Prostate gland (tissue), 2 donors: ENCODE results near the gene EGR2. TPM values are rescaled to one million over a fixed set of nuclear protein-coding genes. Genes with fewer than 3 reads are reported as not detected.
A peak's percentile ranks its signal among the peaks of the same experiment; 100 is the strongest.

Experiments used
- DNase-seq: peaks from one replicate; pipeline ENCODE4 v3.0.0-alpha.2; 2019; ENCODE audit warnings: low spot score
- H3K27ac ChIP-seq, 2 donors: fragments of 200-600 bp; sonication (generic); 2 replicates each; pipeline ENCODE4 v1.5.1; 2017 to 2019
- H3K27me3 ChIP-seq: fragments of 200-600 bp; sonication (generic); replicated peaks from 2 replicates; pipeline ENCODE4 v1.5.1; 2019; ENCODE audit not compliant: insufficient read depth
- H3K36me3 ChIP-seq, 2 donors: fragments of 200-600 bp; sonication (generic); 1 replicate in 1 of 2; 2 replicates in 1 of 2; pipeline versions ENCODE4 v1.5.1 to v1.8.1; 2017 to 2019
- H3K4me1 ChIP-seq: fragments of 200-600 bp; sonication (generic); replicated peaks from 2 replicates; pipeline ENCODE4 v1.5.1; 2019
- H3K4me3 ChIP-seq, 2 donors: fragments of 200-600 bp; sonication (generic); 2 replicates each; pipeline ENCODE4 v1.5.1; 2017 to 2019
- H3K9me3 ChIP-seq: fragments of 200-600 bp; sonication (generic); 2 replicates; pipeline ENCODE4 v1.5.1; 2017
- CTCF ChIP-seq, 4 experiments: fragments of 200-600 bp in 2 of 4; fragments of 450-650 bp in 2 of 4; sonication (generic) in 2 of 4; IDR thresholded peaks; 1 replicate in 3 of 4; 2 replicates in 1 of 4; pipeline ENCODE4 v1.5.1; 2016 to 2019; ENCODE audit warnings: antibody characterized with exemption in 4 of 4, mild to moderate bottlenecking in 2 of 4, moderate library complexity in 2 of 4
- POLR2A ChIP-seq: fragments of 450-650 bp; IDR thresholded peaks from one replicate; pipeline ENCODE4 v1.6.1; 2016; ENCODE audit warnings: antibody characterized with exemption, mild to moderate bottlenecking
- POLR2AphosphoS5 ChIP-seq: sonication (generic); formaldehyde crosslinking; IDR thresholded peaks from one replicate; pipeline ENCODE4 v1.6.1; 2017; ENCODE audit warnings: antibody characterized with exemption
- WGBS: methylation state at CpG from one replicate; pipeline ENCODE4 v1.1.5; 2018; 5-methylcytosine and 5-hydroxymethylcytosine counted together
- intact Hi-C: fragments of 100-400 bp; cut with DNase I; formaldehyde crosslinking; loops from one replicate; pipeline ENCODE4 v1.14.2; 2022
- total RNA-seq, 2 donors: library from RNA; depleted of rRNA; stranded (reverse); fragments of >200 nt; gene quantifications; one replicate each; pipeline ENCODE4 v1.1.0, GENCODE V29; 2016

The EGR2 gene
- 1 to 10 TPM; 2.5 to 4.6 TPM for total RNA-seq

DNA sequence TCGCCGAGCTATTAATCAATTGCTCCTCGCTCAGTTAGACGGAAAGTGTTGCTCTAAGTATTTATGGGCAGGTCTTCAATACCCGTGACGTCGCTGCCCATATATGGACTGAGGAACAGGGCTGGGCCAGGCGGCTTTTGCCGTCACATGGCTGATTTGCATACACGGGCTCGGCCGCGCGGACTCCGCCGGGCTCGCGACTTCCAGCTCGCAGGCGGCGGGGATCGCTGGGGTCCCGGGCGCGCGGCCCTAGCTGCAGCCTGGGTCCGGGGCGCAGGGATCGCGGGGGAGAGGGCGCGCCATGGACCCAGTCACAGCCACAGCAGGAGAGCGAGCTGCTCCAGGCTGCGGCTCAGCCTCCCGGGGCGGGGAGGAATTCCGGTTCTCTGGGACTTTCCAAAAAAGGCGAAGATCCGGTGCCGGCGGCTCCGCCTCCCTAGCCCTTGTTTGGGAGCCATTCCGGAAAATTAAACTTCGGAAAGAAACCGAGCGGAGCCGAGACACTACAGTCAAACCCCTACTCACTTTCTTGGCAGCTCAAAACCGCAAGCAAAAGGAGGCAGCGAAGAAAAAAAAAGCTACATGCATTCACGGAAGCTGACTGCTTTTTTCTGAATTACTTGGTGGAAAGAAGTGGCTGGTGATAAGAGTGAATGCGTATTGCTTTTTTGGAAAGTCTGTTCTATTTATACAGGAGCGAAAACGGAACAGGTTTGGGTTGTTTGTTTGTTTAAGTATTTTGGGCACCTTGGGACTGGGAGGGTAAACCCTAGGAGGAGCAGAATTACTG is at the start of gene EGR2:
Gene EGR2, minus strand, starts transcription at position 36 of the 790 bp plus-strand sequence. CDS start 337 bp downstream, outside the sequence.
- DNase-seq: peak; percentile 93
- intact Hi-C loops: loop anchor here (1.0 to 5.0 kb wide), 4 partner anchors 12 to 379 kb away; partner anchors contain the start of gene ADO
- Histone ChIP-seq H3K4me3 (peak within 1 kb of the TSS; percentile 67 to 80), H3K4me1 (peaks cover 6% of the 10 kb centered on the region), H3K27ac (peak within 1 kb of the TSS; percentile 83 to 85), H3K27me3 (peaks cover 9% of the 10 kb centered on the region), H3K9me3 (no peaks in the 10 kb centered on the region), H3K36me3 (no peaks in the 10 kb centered on the region)
- under 1% methylated on average over 52 of the region's 53 CpGs for WGBS
- TF ChIP-seq POLR2A (no peak), CTCF (IDR thresholded peaks at IDR 0.05) (no peak), POLR2AphosphoS5 (peak; percentile 45)

DNA sequence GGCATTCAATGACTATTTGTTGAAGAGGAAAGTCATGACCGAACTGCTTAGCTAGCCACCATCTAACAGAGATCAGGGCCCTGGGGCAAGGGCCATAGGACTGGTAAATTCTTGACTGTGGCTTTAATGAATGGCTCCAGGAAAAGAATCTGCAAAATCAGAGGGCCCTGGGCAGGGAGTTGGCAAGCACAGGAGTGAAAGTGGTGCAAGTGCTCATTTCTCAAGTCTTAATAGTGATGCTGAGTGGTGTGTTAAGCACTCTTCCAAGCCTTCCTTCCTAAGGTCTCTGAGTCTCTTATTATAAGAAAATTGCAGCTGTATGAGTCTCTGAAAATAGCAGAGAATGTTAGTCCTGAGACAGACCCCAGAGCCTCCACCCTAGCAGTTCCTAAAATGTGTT is 46.3 kb upstream of the EGR2 start:
- H3K9me3 ChIP-seq: no peaks in the 10 kb centered on the region
- no peaks in the 10 kb centered on the region for H3K4me1 ChIP-seq
- no peaks in the 10 kb centered on the region for H3K36me3 ChIP-seq
- H3K4me3 ChIP-seq: no peak overlapping the region
- H3K27me3 ChIP-seq: no peaks in the 10 kb centered on the region
- no peak for DNase-seq
- no peak for TF ChIP-seq POLR2A
- no peak for TF ChIP-seq POLR2AphosphoS5
- TF ChIP-seq CTCF (IDR thresholded peaks at IDR 0.05): no peak
- 100% methylated on average over 1 of the region's 1 CpG for WGBS
- intact Hi-C loops: no loop called here
- H3K27ac ChIP-seq: no peak overlapping the region

GRCh38 chr10:62861507-62861906 is 45.3 kb upstream of the EGR2 start:
- Histone ChIP-seq H3K4me1 (no peaks in the 10 kb centered on the region), H3K27me3 (no peaks in the 10 kb centered on the region), H3K9me3 (no peaks in the 10 kb centered on the region), H3K36me3 (no peaks in the 10 kb centered on the region), H3K27ac (no peak overlapping the region), H3K4me3 (no peak overlapping the region)
- no peak for TF ChIP-seq CTCF (IDR thresholded peaks at IDR 0.05)
- no peak for TF ChIP-seq POLR2AphosphoS5
- TF ChIP-seq POLR2A: no peak
- no peak for DNase-seq
- 57% methylated on average over 3 of the region's 3 CpGs for WGBS
- intact Hi-C loops: no loop called here

DNA sequence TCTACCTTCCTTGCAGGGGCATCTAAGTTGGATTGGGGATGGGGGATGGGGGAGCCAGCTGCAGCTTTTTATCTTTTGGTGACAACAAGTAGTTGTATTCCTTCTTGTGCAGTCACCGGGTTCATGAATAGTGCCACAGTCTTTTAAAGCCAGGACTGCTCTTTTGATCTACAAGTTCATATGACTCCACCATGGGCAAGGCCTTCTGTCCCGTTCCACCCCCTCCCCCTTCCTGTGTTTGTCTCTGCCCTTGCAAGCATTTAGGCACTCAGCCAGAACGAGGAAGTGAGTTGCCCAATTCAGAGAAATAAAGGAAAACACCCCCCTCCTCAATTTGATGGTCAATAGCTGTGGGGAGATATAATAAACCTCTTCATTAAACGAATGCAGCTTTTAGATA is 44.8 kb upstream of the EGR2 start:
- Histone ChIP-seq H3K4me1 (no peaks in the 10 kb centered on the region), H3K27ac (no peak overlapping the region), H3K4me3 (no peak overlapping the region), H3K27me3 (no peaks in the 10 kb centered on the region), H3K36me3 (no peaks in the 10 kb centered on the region), H3K9me3 (no peaks in the 10 kb centered on the region)
- WGBS: 18% methylated on average over 4 of the region's 4 CpGs
- DNase-seq: no peak
- intact Hi-C loops: no loop called here
- no peak for TF ChIP-seq POLR2A
- no peak for TF ChIP-seq POLR2AphosphoS5

- intact Hi-C loops: no loop called here
- DNase-seq: no peak
- no peaks in the 10 kb centered on the region for H3K9me3 ChIP-seq
- no peak overlapping the region for H3K27ac ChIP-seq
- H3K4me3 ChIP-seq: no peak overlapping the region
- WGBS: 53% methylated on average over 6 of the region's 6 CpGs
- TF ChIP-seq POLR2AphosphoS5 (no peak), CTCF (IDR thresholded peaks at IDR 0.05) (no peak), POLR2A (no peak)
- no peaks in the 10 kb centered on the region for H3K36me3 ChIP-seq
- no peaks in the 10 kb centered on the region for H3K27me3 ChIP-seq
- peaks cover 2% of the 10 kb centered on the region for H3K4me1 ChIP-seq
Measured at GRCh38 chr10:62858364-62858763, 42.2 kb upstream of the EGR2 start.
